ENCODE measurements around the gene TBX3. TPM values are rescaled to one million over a fixed set of nuclear protein-coding genes. Genes with fewer than 3 reads are reported as not detected.

TBX3 gene
- total RNA-seq, 4 donors from 2014 or later, result 11.1 to 13.5 (median 12.3) TPM

- TF ChIP-seq EP300 (IDR thresholded peaks at IDR 0.05) (no peak), POLR2A (IDR thresholded peaks at IDR 0.05) (no peak), CTCF (IDR thresholded peaks at IDR 0.05) (no peak)
- H3K27ac ChIP-seq, result peak overlapping the region; percentile 53 to 94 (median 79)
- no peaks in the 10 kb centered on the region for H3K36me3 ChIP-seq
Observed at GRCh38 chr12:114683709-114684097, 272 bp downstream of the TBX3 start.

GRCh38 chr12:114682785-114683708, 928 bp downstream of the TBX3 start:
- peak overlapping the region; percentile 43 to 62 (median 50) for H3K4me3 ChIP-seq
- no peak for DNase-seq (ENCODE audit: low spot score in 2 of 2)
- 2% methylated on average over 44 to 47 of the region's 56 CpGs for WGBS, 2 donors
- peaks cover 0 to 46% (median 2%) of the 10 kb centered on the region in 4 donors for H3K4me1 ChIP-seq
- peak overlapping the region; percentile 53 to 94 (median 79) for H3K27ac ChIP-seq
- H3K9me3 ChIP-seq, result no peaks in the 10 kb centered on the region
- peaks cover 0 to 17% of the 10 kb centered on the region in 2 donors for H3K27me3 ChIP-seq
- no peak for TF ChIP-seq EP300 (IDR thresholded peaks at IDR 0.05)
- peaks cover 0 to 3% (median 0%) of the 10 kb centered on the region in 3 donors for H3K36me3 ChIP-seq

More at GRCh38 chr12:114683709-114684097, 272 bp downstream of the TBX3 start:
- Histone ChIP-seq H3K9me3 (no peaks in the 10 kb centered on the region), H3K27me3 (peaks cover 0 to 24% of the 10 kb centered on the region in 2 donors), H3K4me1 (peaks cover 0 to 46% (median 2%) of the 10 kb centered on the region in 4 donors), H3K4me3 (peak overlapping the region; percentile 43 to 62 (median 50))
- WGBS, 2 donors, result 0 to 1% methylated on average over 19 of the region's 19 CpGs
- no peak for DNase-seq (ENCODE audit: low spot score in 2 of 2)

- 26 to 29% methylated on average over 10 of the region's 10 CpGs for WGBS, 2 donors
- peaks cover 0 to 9% of the 10 kb centered on the region in 2 donors for H3K27me3 ChIP-seq
- TF ChIP-seq CTCF (IDR thresholded peaks at IDR 0.05) (no peak), EP300 (IDR thresholded peaks at IDR 0.05) (no peak), POLR2A (IDR thresholded peaks at IDR 0.05) (no peak)
- H3K4me1 ChIP-seq, result peaks cover 0 to 46% (median 2%) of the 10 kb centered on the region in 4 donors
- H3K36me3 ChIP-seq, result peaks cover 0 to 4% (median 0%) of the 10 kb centered on the region in 3 donors
- no peak for DNase-seq (ENCODE audit: low spot score in 2 of 2)
- H3K27ac ChIP-seq, result peak overlapping the region; percentile 37 to 94 (median 79)
- no peaks in the 10 kb centered on the region for H3K9me3 ChIP-seq
- peak overlapping the region; percentile 43 to 62 (median 50) for H3K4me3 ChIP-seq
Observed at GRCh38 chr12:114682106-114682784, 1.7 kb downstream of the TBX3 start.

- Histone ChIP-seq H3K4me3 (peak overlapping the region; percentile 43 to 62 (median 50)), H3K27me3 (peaks cover 0 to under 1% of the 10 kb centered on the region in 2 donors), H3K27ac (peak overlapping the region in 3 of 4 donors; percentile 26 to 82 (median 76)), H3K4me1 (peaks cover 0 to 38% (median 2%) of the 10 kb centered on the region in 4 donors), H3K9me3 (no peaks in the 10 kb centered on the region), H3K36me3 (peaks cover 0 to 7% (median 0%) of the 10 kb centered on the region in 3 donors)
- no peak for TF ChIP-seq CTCF (IDR thresholded peaks at IDR 0.05)
- no peak for TF ChIP-seq POLR2A (IDR thresholded peaks at IDR 0.05)
- no peak for TF ChIP-seq EP300 (IDR thresholded peaks at IDR 0.05)
- no peak for DNase-seq (ENCODE audit: low spot score in 2 of 2)
- 50 to 52% methylated on average over 17 of the region's 17 CpGs for WGBS, 2 donors
Observed at GRCh38 chr12:114681116-114681871, 2.7 kb downstream of the TBX3 start.

- whole genome bisulfite sequencing, 2 donors, result 61 to 67% methylated on average over 11 of the region's 11 CpGs
- H3K27me3 ChIP-seq, result no peaks in the 10 kb centered on the region
- peak overlapping the region in 2 of 4 donors; percentile 45 to 76 for H3K27ac ChIP-seq
- H3K9me3 ChIP-seq, result no peaks in the 10 kb centered on the region
- H3K36me3 ChIP-seq, result peaks cover 0 to 11% (median 0%) of the 10 kb centered on the region in 3 donors
- H3K4me3 ChIP-seq, result peak overlapping the region; percentile 6 to 62 (median 32)
- TF ChIP-seq EP300 (IDR thresholded peaks at IDR 0.05) (no peak), CTCF (IDR thresholded peaks at IDR 0.05) (no peak), POLR2A (IDR thresholded peaks at IDR 0.05) (no peak)
- no peak for DNase-seq (ENCODE audit: low spot score in 2 of 2)
- peaks cover 0 to 37% (median 2%) of the 10 kb centered on the region in 4 donors for H3K4me1 ChIP-seq
Observed at GRCh38 chr12:114680604-114681069, 3.3 kb downstream of the TBX3 start.
